Hepatocyte (in vitro differentiated cells): ENCODE measurements around the gene ZBED4.

Source experiments
- EZH2 ChIP-seq: fragments of 200-600 bp; sonication (generic); IDR thresholded peaks from 2 replicates; pipeline ENCODE4 v1.6.1; 2016; ENCODE audit warnings: antibody characterized with exemption, mild to moderate bottlenecking, borderline replicate concordance
- EZH2phosphoT487 ChIP-seq: fragments of 200-600 bp; sonication (generic); IDR thresholded peaks from one replicate; pipeline ENCODE4 v1.6.1; 2018; ENCODE audit warnings: antibody characterized with exemption, mild to moderate bottlenecking, low read depth, moderate library complexity; ENCODE audit not compliant: unreplicated experiment, severe bottlenecking
- TF ChIP-seq, protein P1 (sequence below): fragments of 200-600 bp; sonication (generic); IDR thresholded peaks from 2 replicates; pipeline ENCODE4 v1.5.1; 2016; ENCODE audit warnings: antibody characterized with exemption, mild to moderate bottlenecking; ENCODE audit not compliant: poor library complexity

DNA sequence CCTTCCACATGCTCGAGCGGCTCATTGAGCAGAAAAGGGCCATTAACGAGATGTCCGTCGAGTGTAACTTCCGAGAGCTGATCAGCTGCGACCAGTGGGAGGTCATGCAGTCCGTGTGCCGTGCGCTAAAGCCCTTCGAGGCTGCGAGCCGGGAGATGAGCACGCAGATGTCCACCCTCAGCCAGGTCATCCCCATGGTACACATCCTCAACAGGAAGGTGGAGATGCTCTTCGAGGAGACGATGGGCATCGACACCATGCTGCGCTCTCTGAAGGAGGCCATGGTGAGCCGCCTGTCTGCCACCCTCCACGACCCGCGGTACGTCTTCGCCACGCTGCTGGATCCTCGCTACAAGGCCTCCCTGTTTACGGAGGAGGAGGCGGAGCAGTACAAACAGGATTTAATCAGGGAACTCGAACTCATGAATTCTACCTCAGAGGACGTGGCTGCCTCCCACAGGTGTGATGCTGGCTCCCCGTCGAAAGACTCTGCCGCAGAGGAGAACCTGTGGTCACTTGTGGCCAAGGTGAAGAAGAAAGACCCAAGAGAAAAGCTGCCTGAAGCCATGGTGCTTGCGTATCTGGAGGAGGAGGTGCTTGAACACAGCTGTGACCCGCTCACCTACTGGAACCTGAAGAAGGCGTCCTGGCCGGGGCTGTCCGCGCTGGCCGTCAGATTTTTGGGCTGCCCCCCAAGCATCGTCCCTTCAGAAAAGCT lies 32.9 kb downstream of the ZBED4 start:
- TF ChIP-seq, protein P1, sequence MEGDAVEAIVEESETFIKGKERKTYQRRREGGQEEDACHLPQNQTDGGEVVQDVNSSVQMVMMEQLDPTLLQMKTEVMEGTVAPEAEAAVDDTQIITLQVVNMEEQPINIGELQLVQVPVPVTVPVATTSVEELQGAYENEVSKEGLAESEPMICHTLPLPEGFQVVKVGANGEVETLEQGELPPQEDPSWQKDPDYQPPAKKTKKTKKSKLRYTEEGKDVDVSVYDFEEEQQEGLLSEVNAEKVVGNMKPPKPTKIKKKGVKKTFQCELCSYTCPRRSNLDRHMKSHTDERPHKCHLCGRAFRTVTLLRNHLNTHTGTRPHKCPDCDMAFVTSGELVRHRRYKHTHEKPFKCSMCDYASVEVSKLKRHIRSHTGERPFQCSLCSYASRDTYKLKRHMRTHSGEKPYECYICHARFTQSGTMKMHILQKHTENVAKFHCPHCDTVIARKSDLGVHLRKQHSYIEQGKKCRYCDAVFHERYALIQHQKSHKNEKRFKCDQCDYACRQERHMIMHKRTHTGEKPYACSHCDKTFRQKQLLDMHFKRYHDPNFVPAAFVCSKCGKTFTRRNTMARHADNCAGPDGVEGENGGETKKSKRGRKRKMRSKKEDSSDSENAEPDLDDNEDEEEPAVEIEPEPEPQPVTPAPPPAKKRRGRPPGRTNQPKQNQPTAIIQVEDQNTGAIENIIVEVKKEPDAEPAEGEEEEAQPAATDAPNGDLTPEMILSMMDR = no peak
- TF ChIP-seq EZH2 (no peak), EZH2phosphoT487 (no peak)
